ENCODE data around the gene MUC3A.

The MUC3A gene

GRCh38 chr7:100942045-100942774 lies 7.1 kb upstream of the MUC3A start:
- H3K4me3 ChIP-seq (ENCODE audit: low read depth, low read length) = no peak overlapping the region
- no peak for TF ChIP-seq CTCF (IDR thresholded peaks at IDR 0.05; ENCODE audit: insufficient read depth, low read depth, low read length, missing control alignments)
- DNase-seq (ENCODE audit: low read depth) = no peak

GRCh38 chr7:100943693-100944092 lies 5.6 kb upstream of the MUC3A start:
- no peak overlapping the region for H3K4me3 ChIP-seq (ENCODE audit: low read depth, low read length)
- DNase-seq (ENCODE audit: low read depth) = no peak
- TF ChIP-seq CTCF (IDR thresholded peaks at IDR 0.05; ENCODE audit: insufficient read depth, low read depth, low read length, missing control alignments) = no peak

GRCh38 chr7:100944138-100944537 lies 5.2 kb upstream of the MUC3A start:
- no peak for TF ChIP-seq CTCF (IDR thresholded peaks at IDR 0.05; ENCODE audit: insufficient read depth, low read depth, low read length, missing control alignments)
- no peak for DNase-seq (ENCODE audit: low read depth)
- no peak overlapping the region for H3K4me3 ChIP-seq (ENCODE audit: low read depth, low read length)

- TF ChIP-seq CTCF (IDR thresholded peaks at IDR 0.05; ENCODE audit: insufficient read depth, low read depth, low read length, missing control alignments) = no peak
- DNase-seq (ENCODE audit: low read depth) = no peak
- no peak overlapping the region for H3K4me3 ChIP-seq (ENCODE audit: low read depth, low read length)
These were observed 3.2 kb upstream of the MUC3A start for GRCh38 chr7:100946111-100946510.

GRCh38 chr7:100946766-100947365 lies 2.5 kb upstream of the MUC3A start:
- H3K4me3 ChIP-seq (ENCODE audit: low read depth, low read length) = no peak overlapping the region
- no peak for DNase-seq (ENCODE audit: low read depth)
- TF ChIP-seq CTCF (IDR thresholded peaks at IDR 0.05; ENCODE audit: insufficient read depth, low read depth, low read length, missing control alignments) = no peak

- DNase-seq (ENCODE audit: low read depth) = no peak
- TF ChIP-seq CTCF (IDR thresholded peaks at IDR 0.05; ENCODE audit: insufficient read depth, low read depth, low read length, missing control alignments) = no peak
- no peak overlapping the region for H3K4me3 ChIP-seq (ENCODE audit: low read depth, low read length)
These were observed 1.5 kb upstream of the MUC3A start for GRCh38 chr7:100947792-100948191.
